Activated naive CD4-positive, alpha-beta T cell (primary cell): ENCODE measurements around the gene MMD2.
"Not testable (repeated sequence)": the region's sequence is repeated elsewhere in the genome, so short reads cannot be mapped to it uniquely, and the experiment has no call there.

Source experiments
- DNase-seq, 4 experiments: peaks; one replicate each; lab custom pipeline; 2025; lab: John Stamatoyannopoulos, UW

MMD2 gene

GRCh38 chr7:4958477-4959301, at the start of gene MMD2:
Gene MMD2, minus strand, starts transcription at chr7:4959187. Its CDS starts 170 bp downstream, at chr7:4959017.
- no peak for DNase-seq

- DNase-seq, result no peak
These were observed 46.1 kb upstream of the MMD2 start for GRCh38 chr7:5005066-5005465.

GRCh38 chr7:5001911-5002310, 42.9 kb upstream of the MMD2 start:
- DNase-seq, result no peak

- DNase-seq, result no peak
These were observed 42.0 kb upstream of the MMD2 start for GRCh38 chr7:5001003-5001402.

- DNase-seq, result no peak
These were observed 40.5 kb upstream of the MMD2 start for GRCh38 chr7:4999369-4999950.

- DNase-seq, result no peak
These were observed 39.9 kb upstream of the MMD2 start for GRCh38 chr7:4998910-4999309.

GRCh38 chr7:4998244-4998643, 39.3 kb upstream of the MMD2 start:
- DNase-seq, result no peak

GRCh38 chr7:4996696-4997222, 37.8 kb upstream of the MMD2 start:
- no peak for DNase-seq

- DNase-seq, result no peak
These were observed 36.5 kb upstream of the MMD2 start for GRCh38 chr7:4995429-4995969.

- no peak for DNase-seq
These were observed 34.5 kb upstream of the MMD2 start for GRCh38 chr7:4993471-4993870.

- DNase-seq, result not testable (repeated sequence)
These were observed 23.8 kb upstream of the MMD2 start for GRCh38 chr7:4982741-4983140.

- not testable (repeated sequence) for DNase-seq
These were observed 22.4 kb upstream of the MMD2 start for GRCh38 chr7:4981295-4981890.

- DNase-seq, result not testable (repeated sequence)
These were observed 16.6 kb upstream of the MMD2 start for GRCh38 chr7:4975626-4976025.

- peak; percentile 80 to 93 (median 89) for DNase-seq
These were observed 14.8 kb upstream of the MMD2 start for GRCh38 chr7:4973728-4974198.

GRCh38 chr7:4972446-4972845, 13.5 kb upstream of the MMD2 start:
- not testable (repeated sequence) for DNase-seq

GRCh38 chr7:4965295-4966022, 6.5 kb upstream of the MMD2 start:
- DNase-seq, result no peak

- DNase-seq, result no peak
These were observed 5.5 kb upstream of the MMD2 start for GRCh38 chr7:4964506-4964905.

- no peak for DNase-seq
These were observed 4.1 kb upstream of the MMD2 start for GRCh38 chr7:4962872-4963775.

- no peak for DNase-seq
These were observed 1.4 kb upstream of the MMD2 start for GRCh38 chr7:4960363-4960762.

- DNase-seq, result no peak
These were observed 906 bp upstream of the MMD2 start for GRCh38 chr7:4959893-4960292.

GRCh38 chr7:4959306-4959705, 319 bp upstream of the MMD2 start:
- no peak for DNase-seq
